Activated T-cell treated with anti-CD3 and anti-CD28 coated beads, Interleukin-2, amount 50 U/mL, for 1 hour (primary cell): ENCODE measurements around the gene TSSK6.
A peak's percentile ranks its signal among the peaks of the same experiment; 100 is the strongest.

Source experiments
- DNase-seq: peaks from one replicate; pipeline ENCODE4 v3.0.0-alpha.2; 2020

Gene TSSK6

GRCh38 chr19:19529783-19530422 is 14.6 kb upstream of the TSSK6 start:
- no peak for DNase-seq

GRCh38 chr19:19528721-19529490 is 13.6 kb upstream of the TSSK6 start, which contains the start of gene YJEFN3:
Gene YJEFN3, plus strand, starts transcription at chr19:19528911. Its CDS starts 22 bp downstream, at chr19:19528933.
- no peak for DNase-seq

GRCh38 chr19:19527674-19528625 is 12.6 kb upstream of the TSSK6 start:
- DNase-seq = no peak

- DNase-seq = no peak
Observed at GRCh38 chr19:19527371-19527656, 12.0 kb upstream of the TSSK6 start.

GRCh38 chr19:19526581-19527370 is 11.4 kb upstream of the TSSK6 start:
- no peak for DNase-seq

- DNase-seq = no peak
Observed at GRCh38 chr19:19525611-19526380, 10.4 kb upstream of the TSSK6 start.

GRCh38 chr19:19524053-19524452 is 8.7 kb upstream of the TSSK6 start:
- no peak for DNase-seq

GRCh38 chr19:19523177-19523576 is 7.8 kb upstream of the TSSK6 start:
- DNase-seq = no peak

GRCh38 chr19:19520989-19521388 is 5.6 kb upstream of the TSSK6 start:
- no peak for DNase-seq

GRCh38 chr19:19517235-19517619 is 1.9 kb upstream of the TSSK6 start:
- no peak for DNase-seq

GRCh38 chr19:19515642-19516519 is 533 bp upstream of the TSSK6 start, which contains the start of gene NDUFA13:
Gene NDUFA13, plus strand, starts transcription at chr19:19516225. Its CDS starts 14 bp downstream, at chr19:19516239.
- peak; percentile 98 for DNase-seq

- no peak for DNase-seq
Observed at GRCh38 chr19:19514215-19514657, 1.1 kb downstream of the TSSK6 start.

GRCh38 chr19:19513682-19514081 is 1.7 kb downstream of the TSSK6 start:
- no peak for DNase-seq

- no peak for DNase-seq
Observed at GRCh38 chr19:19510432-19510831, 4.9 kb downstream of the TSSK6 start.

- DNase-seq = no peak
Observed at GRCh38 chr19:19508217-19508616, 7.1 kb downstream of the TSSK6 start.

- DNase-seq = no peak
Observed at GRCh38 chr19:19507354-19507753, 8.0 kb downstream of the TSSK6 start.

GRCh38 chr19:19506592-19506991 is 8.8 kb downstream of the TSSK6 start:
- no peak for DNase-seq

- DNase-seq = no peak
Observed at GRCh38 chr19:19505669-19506326, 9.6 kb downstream of the TSSK6 start.

GRCh38 chr19:19504754-19505668 is 10.3 kb downstream of the TSSK6 start:
- no peak for DNase-seq
